ENCODE data around the gene CPB2. TPM values are rescaled to one million over a fixed set of nuclear protein-coding genes. Genes with fewer than 3 reads are reported as not detected.

CPB2 gene
- total and polyA plus RNA-seq, 2 of the 8 experiments (the other 6 are each of a cell fraction or from before 2014, with no cell fraction given) = not detected

- TF ChIP-seq SP2 (IDR thresholded peaks at IDR 0.05; ENCODE audit: low read length) = no peak
- TF ChIP-seq ASH2L (IDR thresholded peaks at IDR 0.05; ENCODE audit: low read length) = no peak
- no peak for TF ChIP-seq SAP30 (IDR thresholded peaks at IDR 0.05; ENCODE audit: insufficient read depth, insufficient replicate concordance, low read length)
- no peak for TF ChIP-seq USF2 (IDR thresholded peaks at IDR 0.05; ENCODE audit: low read length)
Observed at GRCh38 chr13:46086985-46087384, 17.8 kb downstream of the CPB2 start (continued).

Data from H1 (cell line).